ENCODE results near the gene CRY2. TPM values are rescaled to one million over a fixed set of nuclear protein-coding genes. Genes with fewer than 3 reads are reported as not detected.

Gene CRY2
- total and polyA plus RNA-seq, 10 of the 15 experiments (the other 5 are each of a cell fraction or from before 2014, with no cell fraction given) = 1.2 to 14.7 (median 8.1) TPM

DNA sequence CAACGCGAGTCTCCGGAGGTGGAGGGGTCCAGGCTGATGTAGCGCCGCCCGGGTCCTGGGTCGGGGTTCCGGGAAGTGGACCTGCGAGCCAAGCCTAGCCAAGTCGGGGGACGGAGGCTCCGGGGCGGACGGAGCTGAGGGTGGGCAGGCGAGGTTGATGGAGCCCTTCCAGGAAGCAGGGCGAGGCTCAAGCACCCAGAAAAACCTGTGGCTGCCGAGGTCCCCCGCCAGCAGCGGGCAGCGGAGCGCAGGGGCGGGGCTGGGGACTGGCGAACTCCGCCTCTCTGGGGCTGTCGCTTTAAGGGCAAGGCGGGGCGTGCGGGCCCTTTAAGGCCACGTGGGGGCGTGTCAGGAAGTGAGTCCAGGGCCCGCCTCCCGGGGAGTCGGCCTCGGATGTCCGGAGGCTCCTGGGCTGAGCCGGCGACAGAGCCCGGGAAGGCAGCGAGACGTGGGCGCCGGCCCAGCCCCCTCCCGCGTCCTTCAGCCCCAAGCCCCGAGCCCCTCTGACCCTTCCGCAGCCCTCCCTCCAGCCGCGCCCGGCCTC, 42.4 kb upstream of the CRY2 start, which contains the start of gene SLC35C1 (continued):
- TF ChIP-seq, protein P1, sequence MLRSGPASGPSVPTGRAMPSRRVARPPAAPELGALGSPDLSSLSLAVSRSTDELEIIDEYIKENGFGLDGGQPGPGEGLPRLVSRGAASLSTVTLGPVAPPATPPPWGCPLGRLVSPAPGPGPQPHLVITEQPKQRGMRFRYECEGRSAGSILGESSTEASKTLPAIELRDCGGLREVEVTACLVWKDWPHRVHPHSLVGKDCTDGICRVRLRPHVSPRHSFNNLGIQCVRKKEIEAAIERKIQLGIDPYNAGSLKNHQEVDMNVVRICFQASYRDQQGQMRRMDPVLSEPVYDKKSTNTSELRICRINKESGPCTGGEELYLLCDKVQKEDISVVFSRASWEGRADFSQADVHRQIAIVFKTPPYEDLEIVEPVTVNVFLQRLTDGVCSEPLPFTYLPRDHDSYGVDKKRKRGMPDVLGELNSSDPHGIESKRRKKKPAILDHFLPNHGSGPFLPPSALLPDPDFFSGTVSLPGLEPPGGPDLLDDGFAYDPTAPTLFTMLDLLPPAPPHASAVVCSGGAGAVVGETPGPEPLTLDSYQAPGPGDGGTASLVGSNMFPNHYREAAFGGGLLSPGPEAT (IDR thresholded peaks at IDR 0.05; ENCODE audit: low read depth) = peak; percentile 78
- TF ChIP-seq CREB1 (IDR thresholded peaks at IDR 0.05; ENCODE audit: low read depth) (0 out of 2 replicates have a peak, but pooled peaks have one; percentile 10), MXI1 (IDR thresholded peaks at IDR 0.05; ENCODE audit: low read depth, low read length) (peak; percentile 58), NBN (IDR thresholded peaks at IDR 0.05) (peak; percentile 49), TCF7 (IDR thresholded peaks at IDR 0.05; ENCODE audit: borderline replicate concordance) (no peak), DPF2 (IDR thresholded peaks at IDR 0.05) (no peak), NR2F1 (conservative IDR thresholded peaks at IDR 0.05) (no peak), KLF5 (IDR thresholded peaks at IDR 0.05; ENCODE audit: partially characterized antibody) (no peak), BACH1 (IDR thresholded peaks at IDR 0.05; ENCODE audit: borderline replicate concordance) (0 out of 2 replicates have a peak, but pooled peaks have one; percentile 44), MEF2B (IDR thresholded peaks at IDR 0.05; ENCODE audit: partially characterized antibody, poor library complexity, severe bottlenecking) (no peak), SREBF2 (IDR thresholded peaks at IDR 0.05; ENCODE audit: low read length) (no peak), BHLHE40 (IDR thresholded peaks at IDR 0.05; ENCODE audit: borderline replicate concordance in 1 of 2, low read depth in 2 of 2, low read length in 1 of 2) (peak; percentile 47 to 67; a peak in 1 of 4 replicates), SP1 (IDR thresholded peaks at IDR 0.05; ENCODE audit: low read depth, low read length) (peak; percentile 90), MLLT1 (IDR thresholded peaks at IDR 0.05) (0 out of 2 replicates have a peak, but pooled peaks have one; percentile 17), RAD51 (IDR thresholded peaks at IDR 0.05) (peak; percentile 53), EGR1 (IDR thresholded peaks at IDR 0.05; ENCODE audit: borderline replicate concordance in 1 of 2, low read depth in 2 of 2, low read length in 2 of 2) (peak in 1 of 2 experiments; percentile 28; a peak in 1 of 3 replicates), ZBTB11 (CRISPR knock-in tag; IDR thresholded peaks at IDR 0.05) (no peak), ESRRA (IDR thresholded peaks at IDR 0.05; ENCODE audit: low read length) (no peak), TAF1 (IDR thresholded peaks at IDR 0.05; ENCODE audit: borderline replicate concordance, low read depth, low read length) (peak; percentile 59; the same call in 1 of the 2 replicates)
- TF ChIP-seq, protein P2, sequence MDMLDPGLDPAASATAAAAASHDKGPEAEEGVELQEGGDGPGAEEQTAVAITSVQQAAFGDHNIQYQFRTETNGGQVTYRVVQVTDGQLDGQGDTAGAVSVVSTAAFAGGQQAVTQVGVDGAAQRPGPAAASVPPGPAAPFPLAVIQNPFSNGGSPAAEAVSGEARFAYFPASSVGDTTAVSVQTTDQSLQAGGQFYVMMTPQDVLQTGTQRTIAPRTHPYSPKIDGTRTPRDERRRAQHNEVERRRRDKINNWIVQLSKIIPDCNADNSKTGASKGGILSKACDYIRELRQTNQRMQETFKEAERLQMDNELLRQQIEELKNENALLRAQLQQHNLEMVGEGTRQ (IDR thresholded peaks at IDR 0.05; ENCODE audit: borderline replicate concordance, low read depth, low read length) = peak; percentile 58
- TF ChIP-seq, protein P3, sequence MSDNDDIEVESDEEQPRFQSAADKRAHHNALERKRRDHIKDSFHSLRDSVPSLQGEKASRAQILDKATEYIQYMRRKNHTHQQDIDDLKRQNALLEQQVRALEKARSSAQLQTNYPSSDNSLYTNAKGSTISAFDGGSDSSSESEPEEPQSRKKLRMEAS (IDR thresholded peaks at IDR 0.05; ENCODE audit: low read depth, low read length) = peak; percentile 84; the same call in 1 of the 2 replicates
- TF ChIP-seq, protein P4, sequence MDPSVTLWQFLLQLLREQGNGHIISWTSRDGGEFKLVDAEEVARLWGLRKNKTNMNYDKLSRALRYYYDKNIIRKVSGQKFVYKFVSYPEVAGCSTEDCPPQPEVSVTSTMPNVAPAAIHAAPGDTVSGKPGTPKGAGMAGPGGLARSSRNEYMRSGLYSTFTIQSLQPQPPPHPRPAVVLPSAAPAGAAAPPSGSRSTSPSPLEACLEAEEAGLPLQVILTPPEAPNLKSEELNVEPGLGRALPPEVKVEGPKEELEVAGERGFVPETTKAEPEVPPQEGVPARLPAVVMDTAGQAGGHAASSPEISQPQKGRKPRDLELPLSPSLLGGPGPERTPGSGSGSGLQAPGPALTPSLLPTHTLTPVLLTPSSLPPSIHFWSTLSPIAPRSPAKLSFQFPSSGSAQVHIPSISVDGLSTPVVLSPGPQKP (IDR thresholded peaks at IDR 0.05; ENCODE audit: low read depth, low read length) = peak; percentile 78

All from GM12878 (cell line).